CD4-positive, alpha-beta T cell treated with Interferon alpha-2 for 1 hour (primary cell): ENCODE results near the gene ANKEF1.
"Not testable (repeated sequence)": the region's sequence is repeated elsewhere in the genome, so short reads cannot be mapped to it uniquely, and the experiment has no call there.

Experiments
- DNase-seq, 2 donors: peaks; one replicate each; pipeline ENCODE4 v3.0.0-alpha.2; 2020 to 2022

Gene ANKEF1

DNA sequence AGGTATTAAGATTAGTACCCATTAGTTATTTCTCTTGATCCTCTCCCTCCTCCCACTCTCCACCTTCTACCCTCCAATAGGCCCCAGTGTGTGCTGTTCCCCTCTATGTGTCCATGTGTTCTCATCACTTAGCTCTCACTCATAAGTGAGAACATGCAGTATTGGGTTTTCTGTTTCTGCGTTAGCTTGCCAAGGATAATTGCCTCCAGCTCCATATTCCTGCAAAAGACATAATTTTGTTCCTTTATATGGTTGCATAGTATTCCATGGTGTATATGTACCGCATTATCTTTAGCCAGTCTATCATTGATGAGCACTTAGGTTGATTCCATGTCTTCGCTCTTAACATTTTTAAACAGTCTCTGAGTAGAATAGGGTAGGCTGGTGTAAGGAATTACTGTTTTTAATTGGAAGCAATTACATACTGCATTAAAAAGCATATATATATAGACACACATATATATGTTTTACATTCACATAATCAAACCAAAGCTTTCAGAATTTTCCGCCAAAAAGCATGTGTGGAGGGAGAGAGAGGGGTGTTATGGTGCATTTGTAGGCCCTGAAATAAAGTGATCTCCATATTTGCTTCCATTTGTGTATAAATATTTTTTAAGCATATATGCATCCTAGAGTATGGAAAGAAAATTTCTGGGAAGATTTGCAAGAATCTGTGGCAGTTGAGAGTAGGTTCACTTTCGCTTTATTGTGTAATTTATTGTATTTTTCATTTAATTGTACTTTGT lies 709 bp upstream of the ANKEF1 start:
- DNase-seq = no peak

DNA sequence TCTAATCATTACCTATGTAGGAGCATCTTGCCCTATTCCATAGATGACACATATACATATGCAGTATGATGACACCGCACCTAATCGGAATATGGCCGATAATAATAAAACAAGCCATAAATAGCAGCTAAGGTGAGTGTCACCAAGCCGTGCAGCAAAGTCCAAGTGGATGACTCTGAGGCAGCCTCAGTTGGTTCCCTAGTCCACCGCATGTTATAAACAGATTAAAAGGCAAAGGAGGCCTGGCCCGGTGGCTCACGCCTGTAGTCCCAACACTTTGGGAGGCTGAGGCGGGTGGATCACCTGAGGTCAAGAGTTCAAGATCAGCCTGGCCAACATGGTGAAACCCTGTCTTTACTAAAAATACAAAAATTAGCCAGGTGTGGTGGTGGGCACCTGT lies 1.5 kb downstream of the ANKEF1 start:
- not testable (repeated sequence) for DNase-seq

DNA sequence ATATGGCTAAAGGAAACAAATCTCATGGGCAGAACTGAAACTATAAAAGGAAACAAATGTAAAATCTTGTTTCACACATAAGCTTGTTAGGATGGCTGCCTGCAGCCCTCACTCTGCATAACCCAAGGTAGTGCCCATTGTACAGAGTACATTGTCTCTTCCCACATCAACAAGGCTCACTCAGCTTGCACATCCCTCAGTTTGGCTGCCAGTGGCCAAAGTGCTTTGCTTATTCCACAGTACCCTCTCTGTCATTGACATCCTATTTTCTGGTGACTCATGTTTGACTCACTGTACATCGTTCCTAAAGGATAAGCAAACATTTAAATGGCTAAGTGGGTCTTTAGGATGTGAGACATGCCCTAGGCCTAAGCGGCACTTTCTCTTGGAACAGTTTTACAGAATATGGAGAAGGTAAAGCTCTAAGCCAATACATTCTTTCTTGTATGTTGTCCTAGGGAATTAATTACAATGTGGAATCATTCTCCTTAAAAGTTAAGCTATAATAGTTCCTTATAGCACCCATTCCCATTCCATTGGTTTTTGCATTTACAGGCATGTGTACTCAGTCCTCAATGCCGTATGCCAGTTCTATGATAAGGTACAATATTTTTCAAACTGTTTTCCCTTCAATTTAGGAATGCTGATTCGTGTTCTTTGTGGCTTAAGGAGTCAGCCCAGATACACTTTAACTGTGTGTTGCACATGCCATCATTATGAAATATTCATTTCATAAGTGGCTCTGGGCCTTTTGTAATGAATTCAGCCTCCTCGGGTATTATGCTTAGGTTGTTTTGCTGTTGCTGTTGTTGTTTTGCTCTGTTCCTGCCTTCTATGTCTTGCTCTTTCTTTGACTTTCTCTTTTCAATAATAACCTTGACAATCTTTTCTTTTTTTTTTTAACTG lies 5.5 kb downstream of the ANKEF1 start:
- no peak for DNase-seq

DNA sequence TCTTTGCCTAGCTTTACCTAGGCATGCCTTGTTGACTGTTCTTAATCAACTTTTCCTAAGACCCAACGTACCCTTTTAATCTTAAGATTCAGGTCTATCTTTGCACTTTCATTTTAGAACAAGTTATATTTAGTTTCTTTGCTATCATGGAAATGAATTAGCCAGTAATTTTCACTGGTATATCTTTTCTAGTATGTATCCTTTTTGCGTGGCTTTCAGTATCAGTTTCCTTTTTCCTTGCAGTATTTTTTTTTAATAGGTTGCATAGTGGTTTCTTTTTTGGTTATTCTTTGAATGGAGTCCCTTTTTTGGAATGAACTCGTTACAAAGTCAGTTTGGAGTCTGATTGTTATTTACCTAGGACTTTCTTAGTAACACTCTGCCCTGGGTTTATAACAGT lies 7.3 kb downstream of the ANKEF1 start:
- DNase-seq = no peak

DNA sequence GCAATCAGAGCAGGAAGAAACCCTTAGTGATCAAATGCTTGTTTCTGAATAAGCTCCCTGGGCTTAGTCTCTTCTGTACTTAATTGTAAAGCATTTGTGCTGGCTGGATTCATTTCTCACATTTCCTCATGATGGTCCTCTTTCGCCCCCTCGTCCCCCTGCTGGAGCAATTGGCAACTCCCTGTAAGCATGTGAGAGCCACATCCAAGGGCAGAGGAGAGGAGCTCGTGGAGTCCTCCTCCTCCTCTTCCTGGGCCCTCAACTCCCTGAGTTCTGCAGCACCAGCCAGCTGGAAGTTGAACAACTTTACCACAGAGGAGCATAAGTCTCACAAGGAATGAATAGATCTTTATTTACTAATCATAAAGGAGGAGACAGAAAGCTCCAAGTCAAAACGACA lies 12.6 kb downstream of the ANKEF1 start:
- no peak for DNase-seq

DNA sequence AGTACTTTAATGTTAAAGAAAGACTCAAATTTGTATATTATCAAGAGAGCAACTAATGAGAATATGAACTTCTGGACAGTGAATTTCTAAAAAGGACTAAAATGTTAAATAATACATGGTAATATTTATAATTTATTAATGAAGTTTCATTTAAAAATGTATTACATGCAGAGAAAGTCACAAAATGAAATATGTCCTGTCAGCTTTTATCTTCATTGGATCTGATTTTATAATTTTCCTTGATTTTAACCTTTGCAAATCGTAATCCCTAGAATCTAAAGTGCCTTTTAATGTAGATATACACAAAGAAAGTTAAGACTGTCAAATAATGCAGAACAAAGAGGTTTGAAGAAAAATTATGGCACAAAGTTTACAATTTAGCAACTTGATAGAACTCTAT lies 16.4 kb downstream of the ANKEF1 start:
- no peak for DNase-seq

DNA sequence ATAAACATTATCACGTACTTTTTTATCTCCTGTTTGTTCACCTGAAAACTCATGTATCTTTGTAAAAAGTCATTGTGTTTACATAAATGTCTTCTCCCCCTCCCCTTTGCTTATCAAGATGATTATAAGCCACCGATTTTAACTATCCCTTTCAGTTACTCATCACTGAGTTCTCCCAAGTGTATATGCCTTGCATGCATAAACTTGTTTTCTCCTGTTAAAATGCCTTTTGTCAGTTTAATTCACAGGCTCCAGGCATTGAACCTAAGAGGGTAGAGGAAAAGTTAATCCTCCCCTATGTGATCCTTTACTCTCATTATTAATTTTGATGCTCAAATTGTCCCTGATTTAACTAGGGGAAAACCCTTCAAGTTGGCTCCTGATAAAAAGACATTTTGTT lies 24.2 kb downstream of the ANKEF1 start:
- no peak for DNase-seq

DNA sequence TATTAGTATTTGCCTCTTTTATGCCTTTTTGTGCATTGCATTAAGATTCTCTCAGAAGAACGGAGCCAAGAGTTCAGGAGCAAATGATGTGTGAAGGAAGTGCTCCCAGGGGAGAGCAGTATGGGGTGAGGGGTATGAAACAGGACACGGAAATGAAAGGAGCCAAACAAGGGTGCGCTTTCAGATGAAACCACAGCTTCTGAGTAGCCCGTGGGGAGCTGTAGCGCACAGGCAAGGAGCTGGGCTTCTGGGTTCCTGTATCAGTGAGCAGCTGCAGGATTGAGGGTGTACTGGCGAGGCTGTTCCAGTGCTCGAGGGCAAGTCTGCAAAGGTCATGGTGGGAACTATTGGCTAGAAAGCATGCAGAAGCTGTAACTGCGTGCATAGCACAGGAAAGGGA lies 25.4 kb downstream of the ANKEF1 start:
- DNase-seq = no peak

DNA sequence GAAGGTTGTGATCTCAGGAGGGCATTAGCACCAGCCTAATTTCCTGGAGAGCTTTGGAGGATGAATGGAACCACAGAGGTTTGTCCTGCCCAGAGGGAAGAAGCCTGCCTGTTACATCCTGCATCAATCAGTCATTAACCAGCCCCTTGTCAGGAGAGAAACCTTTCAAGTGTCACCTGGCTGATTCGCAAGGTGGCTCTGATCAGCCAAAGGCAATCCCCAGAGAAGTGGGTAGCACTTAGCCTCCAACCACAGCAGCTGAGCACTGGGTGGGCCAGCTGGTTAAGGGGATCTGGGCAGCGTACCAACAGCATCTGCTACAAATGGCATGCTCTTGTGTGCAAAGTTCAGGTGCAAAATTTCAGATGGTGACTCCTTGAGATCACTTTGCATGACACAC lies 26.9 kb downstream of the ANKEF1 start:
- no peak for DNase-seq

DNA sequence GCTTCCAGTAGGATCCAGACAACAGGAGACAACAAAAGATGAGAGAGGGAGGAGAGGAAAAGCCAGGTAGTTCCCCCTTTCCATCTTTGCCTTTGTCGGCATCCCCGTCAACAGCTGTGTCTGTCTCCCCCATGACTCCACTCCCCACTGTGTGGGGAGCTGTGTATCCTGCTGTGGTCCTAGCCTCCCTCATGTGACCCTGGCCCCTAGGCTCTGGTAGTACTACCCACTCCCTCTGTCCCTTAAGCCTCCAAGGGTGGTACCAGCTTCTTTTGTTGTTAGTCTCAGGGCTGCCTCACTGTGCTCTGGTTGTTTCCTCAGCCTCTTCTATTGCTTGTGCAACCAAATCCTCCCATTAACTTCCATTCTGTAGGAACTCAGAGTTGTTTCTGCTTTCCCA lies 28.7 kb downstream of the ANKEF1 start:
- DNase-seq = no peak

DNA sequence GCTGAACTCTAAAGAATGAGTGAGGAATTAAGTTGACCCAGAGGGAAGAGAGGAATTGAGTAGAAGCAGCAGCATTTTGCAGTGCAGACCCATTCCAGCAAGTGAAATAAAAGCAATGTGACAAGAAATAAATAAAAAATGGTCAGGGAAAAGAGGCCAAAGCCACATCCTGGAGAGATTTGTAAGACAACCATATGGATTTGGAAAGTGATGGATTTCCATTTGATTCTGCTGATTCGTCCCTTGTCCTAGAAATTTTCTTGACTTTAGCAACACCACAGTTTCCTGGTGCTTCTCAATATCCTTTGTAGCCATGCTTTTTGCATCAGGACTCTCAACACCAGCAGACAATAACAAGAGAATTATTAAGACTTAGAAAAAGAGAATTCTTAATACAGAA lies 29.8 kb downstream of the ANKEF1 start:
- no peak for DNase-seq

DNA sequence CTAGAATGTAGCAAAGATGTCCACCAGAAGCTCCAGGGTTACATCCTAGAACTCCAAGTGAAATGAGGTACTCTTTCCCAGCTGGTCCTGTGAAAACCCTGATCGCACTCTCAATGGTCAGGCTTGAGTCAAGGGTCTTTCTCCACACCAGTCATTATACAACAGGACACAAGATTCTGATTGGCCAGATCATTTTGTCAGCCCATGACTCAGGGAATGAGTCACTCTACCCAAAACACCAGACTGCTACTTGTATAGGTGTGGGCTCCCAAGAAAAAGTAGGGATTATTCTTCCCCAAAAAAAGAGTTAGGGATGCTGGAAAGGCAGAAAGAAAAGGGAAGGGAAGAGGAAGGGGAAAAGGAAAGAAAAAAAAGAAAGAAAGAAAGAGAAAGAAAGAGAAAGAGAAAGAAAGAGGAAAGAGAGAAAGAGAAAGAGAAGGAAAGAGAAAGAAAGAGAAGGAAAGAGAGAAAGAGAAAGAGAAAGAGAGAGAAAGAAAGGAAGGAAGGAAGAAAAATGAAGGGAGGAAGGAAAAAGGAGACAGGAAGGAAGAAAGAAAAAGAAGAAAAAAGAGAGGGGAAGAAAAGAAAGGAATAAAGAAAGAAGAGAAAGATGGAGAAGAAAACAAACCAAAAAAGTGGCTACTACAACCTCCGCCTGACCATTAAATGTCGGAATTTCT lies 30.5 kb downstream of the ANKEF1 start:
- DNase-seq = no peak

DNA sequence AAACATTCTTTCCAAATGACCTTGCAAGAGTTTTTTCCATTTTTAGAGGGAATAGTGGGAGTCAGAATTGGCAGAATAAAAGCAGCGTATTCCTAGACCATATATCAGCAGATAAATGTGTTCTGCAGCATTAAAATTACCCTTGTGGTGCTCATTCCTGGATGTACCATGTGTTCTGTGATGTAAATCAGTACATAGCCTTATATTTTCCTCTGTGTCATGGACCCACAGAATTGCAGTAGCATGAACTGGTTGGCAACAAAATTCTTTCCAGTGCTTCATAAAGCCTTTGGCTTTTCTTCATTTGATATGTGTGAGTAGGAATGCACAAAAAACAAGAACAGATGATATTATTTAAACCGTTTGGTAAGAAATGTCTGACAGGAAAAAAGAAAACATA lies 32.5 kb downstream of the ANKEF1 start:
- no peak for DNase-seq

DNA sequence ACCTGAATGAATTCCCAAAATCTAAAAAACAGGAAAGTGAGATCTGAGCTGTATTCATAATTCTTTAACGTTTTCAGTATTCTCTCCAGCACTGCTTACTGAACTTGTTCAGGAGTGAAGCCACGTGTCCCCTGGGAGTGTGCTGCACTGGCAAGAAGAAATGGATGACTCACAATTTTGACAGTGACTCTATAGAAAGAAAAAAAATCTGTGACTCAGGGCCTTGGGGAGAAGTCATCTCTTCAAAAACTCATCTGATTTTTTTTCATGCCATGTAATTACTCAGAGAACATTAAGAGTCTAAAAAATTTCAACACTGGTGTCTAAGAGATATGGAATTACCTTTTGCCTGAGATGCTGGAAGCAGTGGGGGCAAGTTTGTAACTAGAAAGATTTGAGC lies 39.7 kb downstream of the ANKEF1 start:
- no peak for DNase-seq

DNA sequence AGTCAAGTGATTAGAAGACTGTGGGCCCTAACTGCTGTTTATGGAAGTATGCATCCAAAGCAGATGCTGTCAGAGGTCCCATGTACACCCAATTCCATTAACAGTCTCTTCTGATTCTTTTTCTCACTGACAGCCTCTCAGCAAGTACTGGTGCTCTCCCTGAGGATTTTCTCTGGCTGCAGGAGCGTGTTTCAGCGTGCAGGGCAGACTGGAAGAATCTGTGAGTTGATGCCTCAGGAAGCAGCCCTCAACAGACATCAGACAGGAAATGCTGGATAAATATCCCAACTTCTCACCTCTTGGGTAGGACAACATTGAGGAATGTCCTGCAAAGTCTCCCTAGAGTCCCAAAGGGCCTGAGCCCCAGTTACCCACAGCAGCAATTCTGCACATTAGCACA lies 40.8 kb downstream of the ANKEF1 start:
- no peak for DNase-seq

DNA sequence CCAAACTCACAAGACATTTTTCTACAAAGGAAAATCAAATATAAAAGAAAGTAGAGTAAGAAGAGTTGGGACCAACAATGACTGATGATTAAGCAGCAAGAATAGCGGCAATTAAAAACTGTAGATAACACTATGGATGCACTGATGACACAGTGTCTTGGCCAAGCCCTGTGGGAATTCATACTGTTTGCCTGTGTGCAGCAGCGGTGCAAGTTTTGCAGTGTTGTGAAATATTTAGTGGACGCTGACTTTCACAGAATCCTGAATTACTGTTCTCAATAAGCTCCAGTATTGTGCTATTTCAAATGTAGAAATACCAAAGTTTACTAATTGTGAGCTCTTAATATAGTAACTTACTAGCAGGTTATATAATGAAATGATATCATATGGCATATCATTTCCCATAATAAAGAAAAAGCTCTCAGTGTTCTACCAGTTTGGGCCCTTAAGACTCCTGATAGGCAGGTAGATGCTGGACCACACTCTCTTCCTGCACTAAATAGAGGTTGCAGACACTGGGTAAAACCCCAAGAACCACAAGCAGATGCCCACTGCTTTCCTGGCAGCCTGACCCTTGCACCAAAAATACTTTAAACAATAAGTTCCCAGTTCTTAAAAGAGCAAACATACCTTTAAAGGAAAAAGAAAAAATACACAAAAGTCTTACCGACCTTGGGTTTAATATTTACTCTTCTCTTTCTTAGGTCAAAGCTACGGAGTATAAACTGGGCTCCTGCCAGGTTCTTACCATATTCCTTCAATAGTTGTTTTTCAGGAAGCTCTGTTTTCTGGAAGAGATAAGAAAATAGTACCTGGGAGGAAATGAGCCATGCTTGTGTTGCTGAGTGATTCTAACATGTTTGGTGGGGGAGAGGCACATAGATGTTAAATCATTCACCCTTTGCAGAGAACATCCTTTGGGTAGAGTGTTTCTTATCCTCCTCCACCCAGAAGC lies 41.6 kb downstream of the ANKEF1 start:
- DNase-seq = no peak

DNA sequence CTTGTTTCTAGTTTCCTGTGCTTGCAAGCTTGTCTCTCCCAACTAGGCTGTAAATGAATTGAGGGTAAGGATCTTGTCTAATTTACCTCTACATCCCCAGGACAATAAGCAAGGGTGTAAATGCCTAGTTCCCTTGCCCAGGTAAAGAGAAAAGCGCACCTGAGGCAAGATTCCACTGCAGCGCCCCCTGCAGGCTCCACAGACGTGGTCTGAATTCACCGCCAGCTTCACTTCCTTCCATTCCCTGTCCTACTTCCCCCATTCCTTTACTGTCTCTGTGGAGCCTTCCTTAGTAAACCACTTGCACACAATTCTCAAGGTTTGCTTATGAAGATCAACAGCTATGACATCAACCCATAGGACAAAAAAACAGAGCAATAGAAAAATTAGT lies 42.3 kb downstream of the ANKEF1 start:
- DNase-seq = no peak

DNA sequence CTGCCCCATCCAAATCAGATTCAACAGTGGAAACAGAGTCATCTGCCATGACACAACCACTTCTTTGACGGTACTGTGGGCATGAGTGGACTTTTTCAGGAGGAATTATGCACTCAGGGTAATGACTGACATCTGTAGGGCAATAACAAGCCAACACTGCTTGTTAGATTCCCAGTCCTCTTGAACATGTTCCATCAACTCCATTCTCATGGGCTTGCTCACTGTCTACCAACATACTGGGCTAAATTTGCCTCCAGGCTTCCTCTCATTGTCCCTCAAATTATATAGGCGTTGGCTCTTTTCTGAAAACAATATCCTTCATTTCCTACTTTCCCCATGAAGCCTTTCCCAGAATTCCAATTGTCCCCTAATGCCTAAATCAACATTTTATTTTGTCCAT lies 43.1 kb downstream of the ANKEF1 start:
- no peak for DNase-seq

DNA sequence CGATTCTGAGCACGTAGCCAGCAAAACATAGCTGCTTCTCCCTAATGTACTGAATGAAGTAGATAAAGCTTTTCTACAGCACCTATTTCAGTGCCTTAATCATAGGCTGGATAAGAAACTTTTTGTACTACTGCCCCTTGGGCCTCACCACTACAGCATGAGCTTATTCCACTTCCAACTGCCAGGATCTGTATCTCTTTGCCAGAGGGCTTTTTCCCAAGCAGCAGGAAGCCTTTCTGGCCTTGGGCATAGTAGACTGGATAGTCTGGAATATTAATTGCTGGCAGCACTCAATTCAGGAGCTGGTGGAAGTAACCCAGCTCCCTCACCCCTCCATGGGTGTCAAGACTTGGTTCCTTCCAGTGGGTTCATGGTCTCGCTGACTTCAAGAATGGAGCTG lies 43.6 kb downstream of the ANKEF1 start:
- no peak for DNase-seq

DNA sequence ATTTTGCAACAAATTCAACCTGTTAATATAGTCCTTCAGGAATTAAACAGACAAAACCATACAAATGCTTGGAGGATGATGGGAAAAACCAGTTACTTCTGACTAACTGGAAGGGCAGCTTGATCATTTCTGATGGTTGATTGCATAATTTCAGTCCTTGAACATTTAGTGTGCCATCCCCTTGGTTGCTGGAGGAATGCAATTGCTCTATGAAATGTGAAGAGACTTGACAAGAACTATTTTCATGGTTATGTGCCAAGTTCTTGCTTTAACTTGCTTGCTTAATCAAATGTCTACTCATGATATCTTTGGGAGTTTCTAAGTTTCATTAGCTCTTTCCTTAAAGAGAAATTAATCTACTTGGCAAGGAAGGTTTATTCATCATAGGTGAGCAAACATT lies 45.2 kb downstream of the ANKEF1 start:
- no peak for DNase-seq

DNA sequence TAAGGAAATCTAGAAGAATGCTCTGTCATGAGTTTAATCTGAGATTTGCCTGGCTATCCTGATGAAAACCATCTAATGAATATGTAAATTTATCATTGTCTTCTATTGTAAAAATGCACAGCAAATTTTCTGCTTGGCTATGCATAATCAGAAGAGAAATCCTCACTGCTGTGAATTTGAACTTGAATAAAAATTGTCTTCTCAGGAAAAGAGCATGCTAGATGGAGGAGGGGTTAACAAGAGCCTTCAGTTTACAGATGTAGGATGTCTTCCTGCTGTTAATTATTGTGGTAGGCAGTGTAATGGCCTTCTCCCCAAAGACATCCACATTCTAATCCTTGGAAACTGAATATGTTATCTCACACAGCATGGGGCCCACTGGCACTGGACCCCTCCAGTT lies 45.8 kb downstream of the ANKEF1 start:
- no peak for DNase-seq

DNA sequence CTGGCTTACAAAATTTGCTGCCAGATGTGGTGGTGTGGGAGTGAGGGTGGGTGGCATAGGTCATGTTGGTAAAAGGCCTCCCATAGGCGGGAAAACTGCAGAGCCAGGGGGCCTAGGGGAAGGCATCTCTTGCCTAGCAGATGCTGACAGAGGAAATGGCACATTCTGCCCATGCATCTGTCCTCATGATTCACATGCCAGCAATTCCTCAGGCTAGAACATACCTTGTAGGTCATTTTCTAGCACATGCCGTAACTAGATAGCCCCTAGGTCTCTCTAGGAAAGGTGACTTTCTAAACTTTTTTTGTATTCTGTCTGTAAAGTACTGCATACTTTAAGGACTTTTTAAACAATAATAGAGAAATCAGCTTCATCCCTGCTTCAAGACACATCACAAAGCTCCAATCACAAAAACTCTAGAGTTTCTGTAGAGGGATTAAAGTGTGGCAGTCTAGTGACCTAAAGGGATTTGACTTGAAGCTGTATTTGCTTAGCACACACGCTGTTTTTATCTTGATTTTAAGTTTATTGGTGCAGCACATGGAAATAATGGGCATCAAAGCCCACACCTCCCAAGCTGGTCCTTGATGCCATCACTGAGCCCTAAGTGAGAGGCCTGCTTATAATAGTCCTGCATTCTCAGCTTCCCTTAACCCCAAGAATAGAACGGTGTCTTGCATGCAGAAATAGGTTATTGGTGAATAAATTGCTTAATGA lies 55.2 kb downstream of the ANKEF1 start:
- DNase-seq = no peak
